GM18505 (cell line): ENCODE results near the gene TANGO6.
"Not testable (repeated sequence)": the region's sequence is repeated elsewhere in the genome, so short reads cannot be mapped to it uniquely, and the experiment has no call there.

Experiments
- ATAC-seq: cut with Tn5 transposase; IDR thresholded peaks from one replicate; pipeline ENCODE4 v1.9.1; 2021; ENCODE audit not compliant: unreplicated experiment
- POLR2A ChIP-seq: IDR thresholded peaks from 4 replicates; pipeline ENCODE4 v1.6.1; 2011; ENCODE audit warnings: borderline replicate concordance; ENCODE audit not compliant: insufficient read depth, insufficient read length; ENCODE audit errors: extremely low read depth

Gene TANGO6

GRCh38 chr16:68839831-68840230, 3.5 kb upstream of the TANGO6 start:
- no peak for ATAC-seq
- no peak for TF ChIP-seq POLR2A

GRCh38 chr16:68842964-68843481, 308 bp upstream of the TANGO6 start:
- not testable (repeated sequence) for ATAC-seq

GRCh38 chr16:68844211-68844564, 857 bp downstream of the TANGO6 start:
- no peak for ATAC-seq
- no peak for TF ChIP-seq POLR2A

GRCh38 chr16:68848786-68849185, 5.5 kb downstream of the TANGO6 start:
- no peak for ATAC-seq
- TF ChIP-seq POLR2A = no peak

- no peak for ATAC-seq
- no peak for TF ChIP-seq POLR2A
Observed at GRCh38 chr16:68850481-68850880, 7.2 kb downstream of the TANGO6 start.

- TF ChIP-seq POLR2A = no peak
- no peak for ATAC-seq
Observed at GRCh38 chr16:68851601-68852000, 8.3 kb downstream of the TANGO6 start.

- TF ChIP-seq POLR2A = no peak
- no peak for ATAC-seq
Observed at GRCh38 chr16:68857479-68857878, 14.1 kb downstream of the TANGO6 start.

GRCh38 chr16:68859828-68860227, 16.5 kb downstream of the TANGO6 start:
- ATAC-seq = no peak
- TF ChIP-seq POLR2A = no peak

GRCh38 chr16:68860978-68861892, 17.9 kb downstream of the TANGO6 start:
- no peak for ATAC-seq
- no peak for TF ChIP-seq POLR2A

GRCh38 chr16:68866933-68867332, 23.6 kb downstream of the TANGO6 start:
- ATAC-seq = no peak
- TF ChIP-seq POLR2A = no peak

- no peak for ATAC-seq
- TF ChIP-seq POLR2A = no peak
Observed at GRCh38 chr16:68869492-68870088, 26.3 kb downstream of the TANGO6 start.

- no peak for ATAC-seq
- TF ChIP-seq POLR2A = no peak
Observed at GRCh38 chr16:68873635-68874471, 30.5 kb downstream of the TANGO6 start.

- no peak for ATAC-seq
- TF ChIP-seq POLR2A = no peak
Observed at GRCh38 chr16:68875871-68876270, 32.5 kb downstream of the TANGO6 start.
